Measurements from ENCODE around the gene DLL4.

GRCh38 chr15:40937762-40938535 lies 8.8 kb downstream of the DLL4 start:
- no peak for TF ChIP-seq CTCF (IDR thresholded peaks at IDR 0.05; ENCODE audit: low read depth, low read length)
- TF ChIP-seq POLR2A (IDR thresholded peaks at IDR 0.05; ENCODE audit: extremely low read depth, insufficient read length): no peak
- TF ChIP-seq MAX (IDR thresholded peaks at IDR 0.05; ENCODE audit: low read depth, low read length): no peak
- no peak for TF ChIP-seq MYC (IDR thresholded peaks at IDR 0.05; ENCODE audit: low read depth, low read length)
